NK-92 (cell line): ENCODE measurements around the gene TEAD3.

Experiments used
- DNase-seq: peaks from one replicate; lab custom pipeline; 2025; ENCODE audit not compliant: unreplicated experiment; lab: John Stamatoyannopoulos, UW

The TEAD3 gene

DNA sequence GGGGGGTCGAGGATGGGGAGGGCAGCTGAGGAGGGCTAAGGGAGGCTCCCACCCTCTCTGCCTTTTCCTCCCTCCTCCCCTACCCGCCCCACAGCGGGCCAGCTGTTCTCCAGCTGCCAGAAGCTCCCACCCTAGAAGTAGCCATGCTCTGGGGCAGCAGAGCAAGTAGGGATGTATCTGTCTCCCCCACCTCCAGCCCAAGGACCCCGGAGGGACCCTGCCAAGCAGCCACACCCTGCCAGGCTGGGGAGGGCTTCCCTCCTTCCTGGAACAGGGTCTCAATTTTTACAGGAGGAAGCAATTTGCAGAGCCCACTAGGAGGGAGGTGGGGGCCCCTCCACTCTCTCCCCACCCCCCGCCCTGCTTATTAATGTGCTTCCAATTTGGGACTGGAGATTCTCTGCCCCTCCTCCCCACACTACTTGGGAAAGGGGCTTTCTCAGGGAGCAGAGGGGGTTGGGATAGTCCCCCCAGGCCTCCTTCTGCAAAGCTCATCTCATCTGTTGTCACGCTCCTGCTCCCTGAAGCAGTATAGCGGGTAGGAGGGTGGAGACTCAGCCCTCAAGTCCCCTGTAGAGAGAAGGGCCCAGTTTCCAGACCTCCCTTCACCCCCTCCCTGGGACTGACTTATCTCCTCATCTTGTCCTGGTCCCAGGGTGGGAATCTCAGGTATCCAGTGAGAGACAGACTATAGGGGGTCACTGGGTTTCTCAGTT is 4.5 kb downstream of the TEAD3 start:
- DNase-seq: no peak

DNA sequence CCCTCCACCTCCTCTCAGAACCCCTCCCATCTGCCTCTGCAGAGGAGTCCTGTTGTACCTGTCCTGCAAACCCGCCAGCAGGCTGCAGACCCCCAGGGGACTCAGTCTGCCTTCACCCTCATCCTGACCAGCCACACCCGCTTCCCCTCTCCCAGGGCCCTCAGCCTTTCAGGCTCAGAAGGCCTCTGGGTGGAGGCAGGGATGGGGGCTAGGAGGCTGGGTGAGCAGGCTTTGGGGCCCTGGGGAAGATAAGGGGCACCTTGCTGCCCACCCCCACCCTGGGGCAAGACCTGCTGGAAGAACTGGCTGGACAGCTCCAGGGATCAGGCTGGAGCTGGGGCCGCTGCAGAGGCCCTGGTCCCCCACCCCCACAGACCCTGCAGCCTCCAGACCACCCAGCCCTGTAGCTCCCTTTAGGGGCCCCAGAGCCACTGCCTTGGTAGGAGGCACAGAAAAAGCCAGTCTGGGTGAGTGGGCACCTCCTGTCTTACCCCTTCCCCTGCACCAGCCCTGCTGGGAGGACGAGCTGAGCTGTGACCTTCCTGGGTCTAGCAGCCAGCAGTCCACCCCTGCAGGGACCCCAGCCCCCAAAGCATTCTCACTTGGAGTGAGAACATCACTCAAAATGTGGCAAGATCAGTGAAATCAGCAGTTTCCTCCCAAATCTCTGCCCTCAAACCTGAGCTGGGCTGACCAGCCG is 5.2 kb downstream of the TEAD3 start:
- DNase-seq: no peak

DNA sequence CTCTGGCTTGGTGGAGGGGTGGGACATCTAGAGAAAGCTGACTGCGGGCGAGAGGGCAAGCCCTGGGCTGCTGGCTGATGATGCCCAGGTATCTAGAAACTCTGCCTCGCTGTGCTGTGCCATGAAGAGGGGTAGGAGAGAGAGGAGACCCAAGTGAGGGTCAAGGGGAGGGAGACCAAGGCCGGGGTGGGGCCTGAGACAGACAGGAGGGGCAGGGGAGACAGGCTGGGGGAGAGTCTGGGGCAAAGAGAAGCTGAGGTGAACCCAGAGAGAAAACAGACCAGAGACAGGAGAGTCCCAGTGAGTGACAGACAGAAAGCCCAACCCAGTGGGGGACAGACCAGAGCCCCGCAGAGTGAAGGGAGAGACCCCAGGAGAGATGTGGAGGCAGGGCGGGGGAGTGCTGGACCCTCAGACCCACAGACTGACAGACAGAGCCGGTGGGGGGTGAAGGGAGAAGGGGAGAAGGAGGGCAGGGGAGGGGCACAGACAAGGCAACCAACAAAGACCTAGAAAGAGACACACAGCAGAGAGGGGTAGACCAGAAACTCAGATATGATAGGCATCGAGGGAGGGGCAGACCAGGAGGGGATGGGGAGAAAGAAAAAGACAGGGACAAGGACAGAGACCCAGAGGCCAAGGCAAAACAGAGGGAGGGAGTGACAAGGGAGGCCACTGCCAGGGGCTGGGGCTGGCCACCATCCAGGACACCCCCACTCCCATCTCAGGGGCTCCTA is 5.9 kb downstream of the TEAD3 start:
- DNase-seq: no peak

DNA sequence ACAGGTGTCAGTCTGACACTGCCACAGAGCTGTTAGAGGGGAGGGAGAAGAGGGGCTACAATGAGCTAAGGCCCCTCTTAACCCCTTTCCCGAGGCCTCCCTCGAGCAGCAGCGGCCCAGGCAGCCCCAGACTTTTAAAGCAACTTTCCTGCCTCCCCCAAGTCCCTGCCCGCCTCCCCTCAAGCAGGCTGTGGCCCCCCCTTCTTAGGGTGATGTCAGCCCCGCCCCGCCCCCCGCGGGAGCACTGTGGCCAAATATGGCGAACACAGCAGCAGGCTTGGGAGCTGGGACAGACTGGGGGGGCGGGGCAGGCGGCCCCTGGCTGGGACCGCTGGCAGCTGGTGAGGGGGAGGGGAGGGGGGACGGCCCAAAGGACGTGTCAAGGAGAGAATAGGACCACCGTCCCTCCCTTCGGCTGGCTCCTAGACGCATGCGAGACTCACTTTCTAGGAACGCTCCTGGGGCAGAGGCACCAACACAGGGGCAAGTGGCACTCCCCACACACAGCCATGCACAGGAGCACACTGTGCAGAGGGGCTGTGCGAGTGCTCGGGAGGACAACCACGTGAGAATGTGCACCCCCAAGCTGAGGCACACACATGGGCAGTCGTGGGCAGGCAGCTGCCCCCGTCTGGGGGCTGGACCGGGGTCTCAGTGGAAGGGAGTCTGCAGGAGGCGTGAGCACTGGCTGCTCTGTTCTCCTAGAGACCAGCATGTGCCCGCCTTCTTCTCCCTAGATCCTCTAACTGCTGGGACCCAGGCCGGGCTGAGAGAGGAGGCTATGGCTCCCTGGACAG is 6.7 kb downstream of the TEAD3 start:
- no peak for DNase-seq

DNA sequence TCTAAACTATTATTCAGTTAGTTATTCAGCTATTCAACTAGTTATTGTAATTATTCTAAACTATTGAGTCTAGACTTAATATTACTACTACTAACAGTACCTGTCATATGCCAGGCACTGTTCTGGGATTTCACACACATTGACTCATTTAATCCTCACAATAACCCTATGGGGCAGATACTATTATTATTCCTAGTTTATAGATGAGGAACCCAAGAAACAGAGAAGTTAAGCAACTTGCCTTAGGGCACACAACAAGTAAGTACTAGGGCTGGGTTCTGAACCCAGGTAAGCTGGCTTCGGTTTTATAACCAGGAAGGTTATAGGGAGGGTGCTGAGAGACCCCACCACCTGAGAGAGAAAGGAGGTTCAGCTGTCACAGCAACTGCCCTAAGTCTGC is 7.8 kb downstream of the TEAD3 start:
- no peak for DNase-seq

DNA sequence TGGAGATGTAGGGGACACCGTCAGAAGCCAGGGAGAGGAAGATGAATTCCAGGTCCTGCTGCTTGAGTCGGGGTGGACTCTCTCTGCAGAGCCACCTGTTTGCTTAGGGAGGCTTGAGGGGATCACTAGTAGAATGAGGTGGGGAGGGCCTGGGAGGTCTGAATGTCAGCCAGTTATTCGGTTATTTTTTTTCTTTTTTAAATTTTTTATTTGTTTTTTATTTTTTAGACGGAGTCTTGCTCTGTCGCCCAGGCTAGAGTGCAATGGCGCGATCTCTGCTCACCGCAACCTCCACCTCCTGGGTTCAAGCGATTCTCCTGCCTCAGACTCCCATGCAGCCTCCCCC is 8.4 kb downstream of the TEAD3 start:
- DNase-seq: no peak

DNA sequence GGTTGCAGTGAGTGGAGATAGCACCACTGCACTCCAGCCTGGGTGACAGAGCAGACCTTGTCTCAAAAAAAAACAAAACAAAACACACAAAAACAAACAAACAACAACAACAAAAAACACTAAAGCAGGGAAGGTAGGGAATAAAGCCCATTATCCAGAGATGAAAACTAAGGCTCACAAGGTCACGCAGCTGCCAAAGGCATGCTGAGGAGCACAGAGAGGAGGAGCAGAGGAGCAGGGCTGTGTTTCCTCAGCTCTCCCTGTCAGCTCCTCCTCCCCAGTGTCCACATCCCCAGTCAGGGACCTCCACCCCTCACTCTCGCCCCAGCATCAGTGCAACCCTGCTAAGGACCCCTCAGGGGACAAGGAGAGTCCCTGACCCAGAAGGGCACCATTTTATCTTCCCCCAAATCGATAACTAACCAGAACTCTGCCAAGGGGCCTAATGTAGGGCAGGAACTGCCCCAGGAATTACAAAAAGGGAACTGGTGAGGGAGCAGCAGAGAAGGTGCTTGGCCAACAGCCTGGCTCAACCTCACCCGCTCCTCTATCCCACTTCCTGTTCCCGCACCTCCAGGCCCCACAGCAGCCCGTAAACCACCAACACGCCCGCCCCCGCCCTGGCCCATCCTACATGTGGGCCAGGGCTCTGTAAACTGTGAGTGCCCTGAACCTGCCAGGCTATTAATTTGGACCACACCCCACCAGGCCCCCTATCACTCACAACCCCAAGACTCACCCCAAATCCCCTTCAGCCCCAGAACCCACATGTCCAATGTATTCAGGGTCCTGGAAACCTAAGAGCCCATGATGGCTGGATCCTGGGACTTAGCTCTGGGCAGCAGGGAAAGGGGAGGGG is 9.0 kb downstream of the TEAD3 start:
- no peak for DNase-seq

DNA sequence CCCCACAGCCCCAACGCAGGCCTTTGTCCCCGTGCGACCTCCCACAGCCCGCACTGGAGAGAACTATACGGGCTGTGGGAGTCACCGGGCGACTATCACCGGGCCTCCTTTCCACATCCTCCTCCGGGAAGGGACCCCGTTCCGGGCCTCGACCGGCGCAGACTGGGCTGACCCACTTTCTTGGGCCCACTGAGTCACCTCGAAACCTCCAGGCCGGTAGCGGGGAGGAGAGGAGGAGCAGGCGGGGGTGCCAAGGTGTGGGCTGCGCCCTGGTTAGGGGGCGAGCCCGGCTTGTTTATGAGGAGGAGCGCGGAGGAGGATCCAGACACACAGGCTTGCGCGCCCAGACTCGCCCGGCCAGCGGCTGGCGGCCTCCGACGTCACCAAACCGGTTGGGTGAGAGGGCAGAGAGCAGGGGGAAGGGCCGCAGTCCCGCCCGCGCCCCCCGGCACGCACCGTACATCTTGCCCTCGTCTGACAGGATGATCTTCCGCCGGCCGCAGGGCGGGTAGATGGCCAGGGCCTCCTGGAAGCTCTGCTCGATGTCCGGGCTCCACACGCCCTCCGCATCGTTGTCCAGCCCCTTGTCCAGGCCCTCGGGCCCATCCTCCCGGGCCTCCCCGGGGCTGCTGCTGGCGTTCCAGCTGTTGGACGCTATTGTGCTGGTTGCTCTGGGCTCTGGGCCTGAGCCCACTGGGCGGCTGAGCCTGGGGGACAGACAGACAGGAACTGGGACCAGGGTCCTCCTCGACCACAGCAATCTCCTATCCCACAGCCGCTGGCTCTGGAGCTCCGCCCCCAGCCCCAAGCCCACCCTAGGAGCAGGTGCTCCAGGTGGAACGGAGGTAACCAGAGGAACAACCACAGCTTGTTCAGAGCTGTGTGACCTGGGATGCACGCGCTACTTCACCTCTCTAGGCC is 10.6 kb downstream of the TEAD3 start:
- DNase-seq: no peak

DNA sequence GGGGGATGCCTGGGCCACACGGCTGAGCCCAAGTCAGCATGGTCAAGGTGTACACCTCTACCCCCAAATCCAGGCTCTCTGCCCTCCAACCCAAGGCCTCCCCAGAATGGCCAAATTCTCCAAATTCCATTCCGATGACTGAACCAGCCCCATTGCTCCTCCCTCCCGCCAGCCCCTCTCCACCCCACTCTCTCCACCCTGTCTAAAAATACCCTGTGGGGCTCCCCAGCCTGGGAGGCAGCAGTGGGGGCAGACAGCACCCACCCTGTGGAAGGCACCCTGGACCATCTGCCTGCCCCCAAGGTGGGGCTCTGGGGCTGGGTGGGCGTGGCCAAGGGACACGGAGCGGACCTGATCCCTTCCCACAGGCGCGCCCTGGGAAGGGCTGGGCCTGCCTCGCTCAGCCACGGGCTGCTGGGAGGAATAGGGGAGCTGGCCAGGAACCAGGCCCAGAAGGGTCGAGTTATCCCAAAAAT is 11.4 kb downstream of the TEAD3 start:
- DNase-seq: no peak

DNA sequence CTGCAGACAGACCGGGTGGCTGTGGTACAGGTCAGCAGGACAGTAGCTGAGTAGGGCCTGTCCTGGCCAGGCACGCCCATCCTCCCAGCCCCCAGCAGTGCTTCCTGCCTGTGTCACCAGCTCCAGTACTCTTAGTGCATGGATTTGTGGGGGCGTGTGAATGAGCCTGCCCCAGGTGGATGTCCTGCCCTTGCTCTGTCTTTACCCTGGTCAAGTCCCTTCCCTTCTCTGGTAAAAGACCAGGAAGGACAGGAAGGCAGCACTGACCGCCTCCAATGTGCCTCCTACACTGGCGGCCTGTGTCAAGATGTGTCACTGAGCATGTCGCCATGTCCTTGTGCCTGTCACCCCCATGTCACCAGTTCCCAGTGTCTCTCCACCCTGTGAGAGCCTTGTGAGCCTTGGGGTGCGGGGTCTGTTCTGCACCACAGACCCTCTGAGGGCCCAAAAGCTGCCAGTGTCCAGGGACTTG is 11.9 kb downstream of the TEAD3 start:
- no peak for DNase-seq

DNA sequence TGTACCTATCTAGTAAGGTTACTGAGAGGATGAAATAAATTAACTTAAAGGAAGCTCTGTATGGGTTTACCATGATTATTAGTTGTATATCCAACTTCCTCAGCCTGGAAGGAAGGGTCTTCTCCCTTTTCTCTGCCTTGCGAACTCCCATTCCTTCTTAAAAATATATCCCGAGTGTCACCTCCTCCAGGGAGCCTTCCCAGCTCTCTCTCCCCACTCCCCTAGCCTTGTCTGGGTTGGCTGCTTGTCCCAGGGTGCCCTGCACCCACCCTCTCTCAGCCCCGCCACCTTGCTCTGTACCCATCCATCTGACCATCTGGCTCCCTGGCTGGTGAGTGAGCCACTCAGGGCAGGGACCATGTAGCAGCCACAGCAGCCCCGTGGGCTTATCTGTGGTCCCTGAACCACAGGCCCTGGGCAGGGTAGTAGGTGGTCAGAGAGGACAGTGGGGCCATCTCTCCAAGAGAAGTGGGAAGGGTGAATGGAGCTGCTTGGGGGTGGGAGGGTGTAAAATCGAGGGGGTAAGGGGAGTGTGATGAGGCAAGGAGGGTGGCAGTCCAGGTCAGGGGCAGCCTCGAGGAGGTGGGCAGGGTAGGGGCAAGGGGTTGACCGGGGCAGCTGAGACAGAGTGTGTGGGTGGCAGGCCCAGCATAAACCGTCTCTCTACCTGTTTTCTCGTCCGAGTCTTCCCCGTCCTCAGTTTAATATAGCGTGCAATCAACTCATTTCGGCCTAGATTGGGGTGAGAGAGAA is 12.8 kb downstream of the TEAD3 start:
- DNase-seq: no peak

DNA sequence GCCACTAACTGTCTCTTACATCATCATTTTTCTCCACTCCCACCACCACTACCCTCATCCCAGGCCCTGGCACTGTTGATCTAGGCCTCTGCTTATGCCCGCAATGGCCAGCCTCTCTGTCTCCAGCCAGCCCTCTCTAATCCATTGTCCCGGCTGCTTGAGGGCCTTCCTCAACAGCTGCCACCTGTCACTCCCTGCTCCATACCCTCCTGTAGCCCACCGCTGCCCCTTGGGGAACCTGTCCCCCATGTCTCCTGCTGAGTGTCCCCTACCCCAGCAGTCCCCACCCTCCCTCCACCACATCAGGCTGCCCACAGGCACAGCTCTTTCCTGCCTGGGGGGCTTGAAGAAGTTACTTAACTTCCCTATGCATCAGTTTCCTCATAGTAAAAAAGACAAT is 13.4 kb downstream of the TEAD3 start:
- DNase-seq: no peak

DNA sequence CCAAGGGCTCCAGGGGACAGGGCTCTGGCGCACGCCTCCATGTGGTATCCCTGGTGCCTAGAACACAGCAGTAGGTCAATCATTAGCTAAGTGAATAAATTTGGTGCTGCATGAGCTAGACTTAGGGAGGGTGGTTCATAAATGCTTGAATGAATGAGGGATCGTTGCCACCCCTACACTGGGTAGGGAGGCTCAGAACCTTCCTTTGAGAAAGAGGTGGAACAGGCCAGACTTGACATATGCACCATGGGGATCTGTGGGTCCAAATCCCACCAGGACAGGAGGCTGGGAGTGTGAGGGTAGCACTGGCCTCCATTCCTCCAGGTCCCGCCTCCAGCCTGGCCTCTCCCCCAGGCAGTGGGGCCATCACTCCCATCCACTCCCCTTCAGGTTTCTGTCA is 13.8 kb downstream of the TEAD3 start:
- no peak for DNase-seq

DNA sequence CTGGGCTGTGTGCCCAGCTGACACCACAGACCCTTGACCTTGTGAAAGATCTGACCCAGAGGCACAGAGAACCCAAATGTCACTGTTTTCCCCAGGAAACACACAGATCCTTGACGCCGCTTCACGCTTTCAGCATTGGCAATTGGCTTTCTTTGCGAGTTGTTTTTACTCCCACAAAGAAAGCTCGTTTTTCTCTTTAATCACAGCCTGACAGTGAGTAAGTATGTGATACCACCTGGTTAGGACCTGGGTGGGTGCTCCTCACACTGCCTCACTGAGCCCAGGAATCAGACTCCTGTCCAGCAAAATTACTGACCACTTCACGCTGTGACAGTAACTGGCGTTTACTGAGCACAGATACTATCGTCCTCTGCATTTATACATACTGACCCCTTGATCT is 15.7 kb downstream of the TEAD3 start:
- no peak for DNase-seq

DNA sequence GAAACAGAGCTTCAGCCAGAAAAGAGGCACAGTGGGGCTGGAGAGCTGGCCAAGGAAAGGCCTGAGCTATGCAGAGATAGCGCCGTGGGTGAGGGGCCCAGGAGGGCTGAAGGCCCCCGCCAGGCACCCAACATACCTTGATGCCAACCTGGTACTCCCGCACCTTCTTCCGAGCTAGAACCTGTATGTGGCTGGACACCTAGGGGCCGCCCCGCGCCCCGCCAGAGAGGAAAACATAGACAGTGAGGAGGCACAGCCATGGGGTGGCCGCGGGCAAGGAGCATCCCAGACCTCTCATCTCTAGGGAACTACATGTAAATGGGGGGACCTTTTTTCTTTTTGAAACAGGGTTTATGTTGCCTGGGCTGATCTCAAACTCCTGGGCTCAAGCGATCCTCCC is 16.7 kb downstream of the TEAD3 start:
- no peak for DNase-seq

DNA sequence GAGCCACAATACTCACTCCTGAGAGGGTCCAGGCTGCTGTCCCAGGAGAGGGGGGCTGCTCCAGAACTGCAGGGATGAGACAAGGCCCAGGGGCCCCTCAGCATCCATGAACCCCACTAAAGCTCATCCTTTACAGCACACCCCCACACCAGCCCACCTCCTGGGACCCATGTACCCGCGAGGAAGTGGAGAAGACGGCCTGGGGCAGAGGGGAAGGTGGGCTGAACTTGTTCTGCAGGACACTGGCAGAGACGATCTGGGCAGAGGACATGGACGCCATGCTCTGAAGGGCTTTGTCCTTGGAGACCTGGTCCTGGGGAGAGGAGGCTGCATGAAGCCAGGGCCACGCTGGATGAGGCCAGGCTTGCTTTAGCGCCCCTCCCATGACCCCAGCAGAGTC is 18.6 kb downstream of the TEAD3 start:
- no peak for DNase-seq

DNA sequence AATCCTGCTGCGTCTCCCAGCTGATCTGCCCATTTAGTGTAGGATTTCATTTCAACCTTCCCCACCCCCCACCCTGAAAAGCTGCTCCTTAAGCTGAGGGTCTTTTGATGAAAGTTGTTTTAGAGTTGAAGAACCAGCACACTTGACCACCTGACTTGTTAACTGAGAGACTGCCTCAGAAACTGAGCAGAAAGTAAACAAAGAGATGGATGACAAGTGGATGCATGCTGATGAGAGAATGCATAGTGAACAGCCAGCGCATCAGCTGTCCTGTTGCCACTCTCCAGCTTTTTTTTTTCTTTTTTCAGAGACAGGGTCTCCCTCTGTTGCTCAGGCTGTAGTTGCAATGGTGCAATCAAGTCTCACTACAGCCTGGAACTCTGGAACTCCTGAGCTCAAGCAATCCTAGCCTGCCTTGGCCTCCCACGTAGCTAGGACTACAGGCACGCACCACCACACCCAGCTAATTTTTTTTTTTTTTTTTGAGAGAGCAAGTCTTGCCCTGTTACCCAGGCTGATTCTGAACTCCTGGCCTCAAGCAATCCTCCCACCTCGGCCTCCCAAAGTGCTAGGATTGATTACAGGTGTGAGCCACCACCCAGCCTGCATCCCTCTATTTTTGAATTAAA is 19.2 kb downstream of the TEAD3 start:
- no peak for DNase-seq

DNA sequence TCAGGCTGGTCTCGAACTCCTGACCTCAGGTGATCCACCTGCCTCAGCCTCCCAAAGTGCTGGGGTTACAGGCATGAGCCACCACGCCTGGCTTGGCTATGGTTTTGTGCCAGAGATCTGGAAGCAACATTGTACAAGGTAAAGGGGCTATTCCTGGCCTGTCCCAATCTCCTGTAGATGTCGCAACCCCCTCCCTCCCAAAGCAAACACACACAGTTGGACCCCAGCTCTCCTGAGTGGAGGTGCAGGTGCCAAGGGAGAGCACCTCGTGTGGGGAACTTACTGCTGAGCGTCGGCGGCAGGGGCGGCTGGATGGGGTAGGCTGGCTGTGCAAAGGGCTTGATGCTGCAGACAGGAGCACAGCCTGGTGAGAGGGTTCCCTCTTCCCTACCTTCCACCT is 19.9 kb downstream of the TEAD3 start:
- DNase-seq: no peak
